ENCODE results near the gene GBX1.

GBX1 gene

GRCh38 chr7:151174246-151175046 lies 7.0 kb upstream of the GBX1 start:
- FAIRE-seq (no peak), DNase-seq (ENCODE audit: insufficient read length, low spot score) (no peak)
- TF ChIP-seq CTCF (IDR thresholded peaks at IDR 0.05; ENCODE audit: insufficient read depth, missing control alignments), result no peak

- no peak for TF ChIP-seq CTCF (IDR thresholded peaks at IDR 0.05; ENCODE audit: insufficient read depth, missing control alignments)
- DNase-seq (ENCODE audit: insufficient read length, low spot score) (no peak), FAIRE-seq (no peak)
Measured at GRCh38 chr7:151173386-151174245, 6.1 kb upstream of the GBX1 start.

- DNase-seq (ENCODE audit: insufficient read length, low spot score), result peak; percentile 70
- FAIRE-seq, result no peak
- TF ChIP-seq CTCF (IDR thresholded peaks at IDR 0.05; ENCODE audit: insufficient read depth, missing control alignments), result peak; percentile 100
Measured at GRCh38 chr7:151172273-151173141, 5.0 kb upstream of the GBX1 start.

GRCh38 chr7:151168787-151169162 lies 1.3 kb upstream of the GBX1 start:
- FAIRE-seq, result no peak
- DNase-seq (ENCODE audit: insufficient read length, low spot score), result no peak
- TF ChIP-seq CTCF (IDR thresholded peaks at IDR 0.05; ENCODE audit: insufficient read depth, missing control alignments), result no peak

GRCh38 chr7:151168003-151168786 lies 701 bp upstream of the GBX1 start:
- peak; percentile 40 for TF ChIP-seq CTCF (IDR thresholded peaks at IDR 0.05; ENCODE audit: insufficient read depth, missing control alignments)
- FAIRE-seq (no peak), DNase-seq (ENCODE audit: insufficient read length, low spot score) (no peak)

- no peak for TF ChIP-seq CTCF (IDR thresholded peaks at IDR 0.05; ENCODE audit: insufficient read depth, missing control alignments)
- DNase-seq (ENCODE audit: insufficient read length, low spot score) (no peak), FAIRE-seq (no peak)
Measured at GRCh38 chr7:151166629-151167196, 781 bp downstream of the GBX1 start.

Data from D721Med (cell line).